IMR-90 (cell line): ENCODE measurements around the gene VOPP1. TPM values are rescaled to one million over a fixed set of nuclear protein-coding genes. Genes with fewer than 3 reads are reported as not detected.

Experiments
- ATAC-seq: fragments of 200-7000 bp; cut with Tn5 transposase; 2 replicates; pipeline ENCODE4 v1.9.1; 2020; ENCODE audit warnings: low read depth, mild to moderate bottlenecking, moderate library complexity
- BruUV-seq: library from RNA; stranded (reverse); fragments of 400-500 nt; replicated peaks from 2 replicates; lab custom pipeline; 2021; lab: Mats Ljungman, UMichigan
- CTCF ChIA-PET: fragments of 300-600 bp; formaldehyde crosslinking; extraction: SDS; loops from one replicate; lab custom pipeline; 2021; ENCODE audit warnings: antibody characterized with exemption; lab: Yijun Ruan, JAX
- POLR2A ChIA-PET: fragments of 300-600 bp; sonication (Branson Sonifier 250); formaldehyde crosslinking; loops from one replicate; lab custom pipeline; 2022; ENCODE audit warnings: antibody characterized with exemption; ENCODE audit not compliant: unreplicated experiment; lab: Charles Lee
- DNase-seq: peaks from one replicate; pipeline ENCODE4 v3.0.0; 2013
- H2AFZ ChIP-seq: replicated peaks from 2 replicates; pipeline ENCODE3; 2013; ENCODE audit warnings: low read length, mild to moderate bottlenecking; ENCODE audit not compliant: poor library complexity
- H2AK5ac ChIP-seq: 2 replicates; pipeline ENCODE4 v1.6.1; 2013; ENCODE audit warnings: low read depth, low read length, inconsistent platforms
- H2AK9ac ChIP-seq: replicated peaks from 2 replicates; pipeline ENCODE3; 2013; ENCODE audit warnings: mild to moderate bottlenecking, low read depth, low read length, moderate library complexity; ENCODE audit not compliant: poor library complexity
- H2BK120ac ChIP-seq: 2 replicates; pipeline ENCODE4 v1.6.1; 2013; ENCODE audit warnings: low read depth, low read length, inconsistent platforms
- H2BK15ac ChIP-seq: 3 replicates; pipeline ENCODE4 v1.6.1; 2013; ENCODE audit warnings: low read depth, low read length, inconsistent platforms
- H2BK20ac ChIP-seq: 2 replicates; pipeline ENCODE4 v1.6.1; 2013; ENCODE audit warnings: low read depth, mild to moderate bottlenecking, inconsistent platforms, low read length, moderate library complexity
- H2BK5ac ChIP-seq: 2 replicates; pipeline ENCODE4 v1.6.1; 2013; ENCODE audit warnings: mild to moderate bottlenecking, low read depth, low read length, inconsistent platforms; ENCODE audit not compliant: poor library complexity, severe bottlenecking
- H3K14ac ChIP-seq: replicated peaks from 2 replicates; pipeline ENCODE4 v1.6.1; 2013; ENCODE audit warnings: low read depth, low read length, inconsistent platforms
- H3K18ac ChIP-seq: 2 replicates; pipeline ENCODE4 v1.6.1; 2013; ENCODE audit warnings: low read depth, low read length, control low read depth
- H3K23ac ChIP-seq: 2 replicates; pipeline ENCODE4 v1.6.1; 2013; ENCODE audit warnings: low read depth, low read length, inconsistent platforms
- H3K27ac ChIP-seq: 2 replicates; pipeline ENCODE4 v1.5.1; 2013; ENCODE audit warnings: mild to moderate bottlenecking, control low read depth, low read length; ENCODE audit not compliant: insufficient read depth
- H3K27me3 ChIP-seq: 2 replicates; pipeline ENCODE4 v1.6.1; 2013; ENCODE audit warnings: low read length; ENCODE audit not compliant: control insufficient read depth, insufficient read depth
- H3K36me3 ChIP-seq: 2 replicates; pipeline ENCODE4 v1.6.1; 2013; ENCODE audit warnings: low read length, mixed read lengths; ENCODE audit not compliant: control insufficient read depth, insufficient read depth
- H3K4ac ChIP-seq: 2 replicates; pipeline ENCODE4 v1.6.1; 2013; ENCODE audit warnings: low read depth, low read length, inconsistent platforms
- H3K4me1 ChIP-seq: 2 replicates; pipeline ENCODE4 v1.6.1; 2013; ENCODE audit warnings: low read length, mixed read lengths; ENCODE audit not compliant: control insufficient read depth, insufficient read depth
- H3K4me2 ChIP-seq: 2 replicates; pipeline ENCODE4 v1.6.1; 2013; ENCODE audit warnings: low read depth, mild to moderate bottlenecking, control low read depth, low read length, moderate library complexity
- H3K4me3 ChIP-seq: 2 replicates; pipeline ENCODE4 v1.5.1; 2013; ENCODE audit warnings: low read depth, mild to moderate bottlenecking, control low read depth, low read length, moderate library complexity; ENCODE audit not compliant: insufficient read depth
- H3K56ac ChIP-seq: 2 replicates; pipeline ENCODE4 v1.6.1; 2013; ENCODE audit warnings: low read length, inconsistent platforms; ENCODE audit not compliant: insufficient read depth; ENCODE audit errors: extremely low read depth
- H3K79me1 ChIP-seq, 2 experiments: 2 replicates each; pipeline ENCODE4 v1.6.1; 2013; ENCODE audit warnings: low read length in 2 of 2, inconsistent platforms in 1 of 2, low read depth in 1 of 2
- H3K9ac ChIP-seq: 2 replicates; pipeline ENCODE4 v1.6.1; 2013; ENCODE audit warnings: low read depth, low read length, control low read depth
- H3K9me1 ChIP-seq: 2 replicates; pipeline ENCODE4 v1.6.1; 2013; ENCODE audit warnings: low read length, inconsistent platforms; ENCODE audit not compliant: insufficient read depth
- H3K9me3 ChIP-seq: 2 replicates; pipeline ENCODE4 v1.6.1; 2013; ENCODE audit warnings: low read length; ENCODE audit not compliant: control insufficient read depth, insufficient read depth
- H4K20me1 ChIP-seq: 2 replicates; pipeline ENCODE4 v1.6.1; 2013; ENCODE audit warnings: low read length, inconsistent platforms; ENCODE audit not compliant: insufficient read depth
- H4K5ac ChIP-seq: 2 replicates; pipeline ENCODE4 v1.6.1; 2013; ENCODE audit warnings: mild to moderate bottlenecking, low read depth, low read length, control low read depth
- H4K8ac ChIP-seq, 2 experiments: 2 replicates each; pipeline ENCODE4 v1.6.1; 2013; ENCODE audit warnings: low read depth in 2 of 2, low read length in 2 of 2, control low read depth in 1 of 2, inconsistent platforms in 1 of 2
- H4K91ac ChIP-seq: 2 replicates; pipeline ENCODE4 v1.6.1; 2013; ENCODE audit warnings: low read depth, low read length, inconsistent platforms; ENCODE audit not compliant: insufficient read depth
- BHLHE40 ChIP-seq: fragments of 150-350 bp; IDR thresholded peaks from 2 replicates; pipeline ENCODE4 v1.6.1; 2016; ENCODE audit warnings: mild to moderate bottlenecking, low read depth, low read length
- CEBPB ChIP-seq: IDR thresholded peaks from 2 replicates; pipeline ENCODE4 v1.6.1; 2012; ENCODE audit warnings: low read depth, low read length, improper control_type of control experiment
- MAFK ChIP-seq: IDR thresholded peaks from 2 replicates; pipeline ENCODE4 v1.6.1; 2012; ENCODE audit warnings: low read depth, low read length, improper control_type of control experiment
- MXI1 ChIP-seq: IDR thresholded peaks from 2 replicates; pipeline ENCODE4 v1.6.1; 2012; ENCODE audit warnings: low read depth, mild to moderate bottlenecking, low read length, moderate library complexity, borderline replicate concordance
- RAD21 ChIP-seq: IDR thresholded peaks from 2 replicates; pipeline ENCODE4 v1.6.1; 2012; ENCODE audit warnings: low read length, improper control_type of control experiment
- SMC3 ChIP-seq: fragments of 150-350 bp; IDR thresholded peaks from 2 replicates; pipeline ENCODE4 v1.6.1; 2016; ENCODE audit warnings: low read depth, mild to moderate bottlenecking, antibody characterized with exemption, low read length, moderate library complexity
- WGBS, 2 experiments: methylation state at CpG; one replicate each; pipeline versions ENCODE4 v1.1.5 to v1.1.7; 2013; ENCODE audit warnings: missing lambda C conversion rate in 2 of 2; ENCODE audit not compliant: insufficient read length in 1 of 2; ENCODE audit errors: extremely low coverage in 2 of 2; 5-methylcytosine and 5-hydroxymethylcytosine counted together
- dilution Hi-C: fragments of 300-500 bp; cut with HindIII; formaldehyde crosslinking; loops from one replicate; pipeline ENCODE4 v1.14.3; 2018; ENCODE audit warnings: low sequenced_read_pairs; ENCODE audit not compliant: unreplicated experiment
- in situ Hi-C: fragments of 300-500 bp; cut with MboI; formaldehyde crosslinking; loops from 3 replicates; pipeline ENCODE4 v1.14.3; 2019; ENCODE audit warnings: low sequenced_read_pairs, inconsistent platforms, mixed read lengths
- intact Hi-C: fragments of 100-400 bp; cut with micrococcal nuclease; formaldehyde crosslinking; loops from 2 replicates; pipeline ENCODE4 v1.10.0; 2022
- polyA plus RNA-seq, 3 experiments: library from polyadenylated mRNA; depleted of rRNA; stranded (reverse); fragments of >200 nt; gene quantifications; 2 replicates each; pipeline ENCODE4 v1.2.3, GENCODE V29; 2012; ENCODE audit warnings: low replicate concordance in 1 of 3
- total RNA-seq: library from RNA; depleted of rRNA; stranded (reverse); fragments of >200 nt; gene quantifications from 2 replicates; pipeline ENCODE4 v1.2.3, GENCODE V29; 2012

VOPP1 gene
- total and polyA plus RNA-seq, 2 of the 4 experiments (the other 2 are of a cell fraction): 60.2 to 94.5 TPM

DNA sequence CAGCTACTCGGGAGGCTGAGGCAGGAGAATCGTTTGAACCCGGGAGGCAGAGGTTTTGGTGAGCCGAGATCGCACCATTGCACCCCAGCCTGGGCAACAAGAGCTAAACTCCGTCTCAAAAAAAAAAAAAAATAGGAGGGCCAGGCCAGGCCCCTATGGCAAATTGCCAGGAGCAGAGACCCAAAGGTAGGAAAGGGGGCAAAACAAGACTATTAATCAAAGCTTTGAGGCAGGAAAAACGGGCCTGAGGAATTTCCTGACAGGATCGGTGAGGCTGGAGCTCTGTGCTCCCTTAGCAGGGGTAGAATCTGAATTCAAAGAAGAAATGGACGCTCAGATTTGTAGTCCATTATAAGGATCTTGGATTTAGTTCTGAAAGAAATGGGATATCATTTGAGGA lies 2.8 kb upstream of the VOPP1 start:
- no peak overlapping the region for H2BK5ac ChIP-seq
- H2AFZ ChIP-seq: no peak overlapping the region
- dilution Hi-C loops (no loop called here), intact Hi-C loops (loop anchor here (10.0 kb wide), 1 partner anchor 800 kb away; no protein-coding TSS in a partner anchor), in situ Hi-C loops (no loop called here)
- no peaks in the 10 kb centered on the region for H3K36me3 ChIP-seq
- no TSS peak for BruUV-seq
- POLR2A ChIA-PET: no interaction called here
- DNase-seq: no peak
- peaks cover 19% of the 10 kb centered on the region for H3K4me1 ChIP-seq
- no peak overlapping the region for H2AK5ac ChIP-seq
- H2BK120ac ChIP-seq: peak overlapping the region; percentile 49; the same call in 1 of the 2 replicates
- H3K79me1 ChIP-seq: peaks cover 3 to 23% of the 10 kb centered on the region in 2 experiments; a peak in 3 of 4 replicates
- TF ChIP-seq SMC3 (no peak), CEBPB (no peak), MAFK (no peak), MXI1 (no peak), RAD21 (no peak), BHLHE40 (no peak)
- H3K23ac ChIP-seq: no peak overlapping the region
- no peak overlapping the region; the same call in 2 of the 3 replicates for H2BK15ac ChIP-seq
- H3K27ac ChIP-seq: no peak overlapping the region
- WGBS, 2 experiments: 76% methylated on average over 4 of the region's 9 CpGs; no CpG with 5 or more reads in 1 of the 2 experiments
- H3K4ac ChIP-seq: no peak overlapping the region
- H4K8ac ChIP-seq: 0 out of 4 replicates have a peak overlapping the region, but pooled peaks of 1 of the 2 experiments have one; percentile 23
- no peaks in the 10 kb centered on the region for H3K27me3 ChIP-seq
- H2BK20ac ChIP-seq: no peak overlapping the region; the same call in 1 of the 2 replicates
- CTCF ChIA-PET: no interaction called here
- ATAC-seq: no peak
- H2AK9ac ChIP-seq: no peak overlapping the region
- H3K56ac ChIP-seq: no peak overlapping the region
- no peak overlapping the region for H3K4me3 ChIP-seq
- no peak overlapping the region for H3K4me2 ChIP-seq
- no peak overlapping the region for H4K91ac ChIP-seq
- no peak overlapping the region for H3K18ac ChIP-seq
- no peak overlapping the region for H3K9ac ChIP-seq
- H4K20me1 ChIP-seq: peaks cover 3% of the 10 kb centered on the region; the same call in 1 of the 2 replicates
- H3K9me3 ChIP-seq: no peaks in the 10 kb centered on the region
- H3K9me1 ChIP-seq: peaks cover 17% of the 10 kb centered on the region
- H4K5ac ChIP-seq: no peak overlapping the region
- H3K14ac ChIP-seq: no peak overlapping the region
